Mucosa of rectum (tissue), 2 donors: ENCODE results near the gene PITX2.
"Not testable (repeated sequence)": the region's sequence is repeated elsewhere in the genome, so short reads cannot be mapped to it uniquely, and the experiment has no call there.

ENCODE experiments used
- H3K27ac ChIP-seq, 2 donors: one replicate each; pipeline ENCODE4 v1.7.0; 2013; ENCODE audit warnings: inconsistent platforms in 2 of 2, low read depth in 2 of 2, low read length in 2 of 2
- H3K27me3 ChIP-seq, 2 donors: one replicate each; pipeline ENCODE4 v1.7.0; 2013; ENCODE audit warnings: low read length in 2 of 2; ENCODE audit not compliant: control insufficient read depth in 2 of 2, insufficient read depth in 2 of 2
- H3K36me3 ChIP-seq, 2 donors: one replicate each; pipeline ENCODE4 v1.7.0; 2013; ENCODE audit warnings: low read length in 2 of 2; ENCODE audit not compliant: control insufficient read depth in 2 of 2, insufficient read depth in 2 of 2
- H3K4me1 ChIP-seq, 2 donors: one replicate each; pipeline ENCODE4 v1.7.0; 2013; ENCODE audit warnings: low read length in 2 of 2, mild to moderate bottlenecking in 1 of 2; ENCODE audit not compliant: control insufficient read depth in 2 of 2, insufficient read depth in 2 of 2
- H3K4me3 ChIP-seq, 2 donors: one replicate each; pipeline ENCODE4 v1.7.0; 2013; ENCODE audit warnings: low read length in 2 of 2
- H3K9ac ChIP-seq, 2 donors: one replicate each; pipeline ENCODE4 v1.7.0; 2013; ENCODE audit warnings: low read length in 2 of 2, low read depth in 1 of 2, mild to moderate bottlenecking in 1 of 2
- H3K9me3 ChIP-seq, 2 donors: one replicate each; pipeline ENCODE4 v1.7.0; 2013; ENCODE audit warnings: low read length in 2 of 2; ENCODE audit not compliant: control insufficient read depth in 2 of 2
- donor health status: healthy.
- donor health status: Normal muscosa, but diverticular disease.

The PITX2 gene

DNA sequence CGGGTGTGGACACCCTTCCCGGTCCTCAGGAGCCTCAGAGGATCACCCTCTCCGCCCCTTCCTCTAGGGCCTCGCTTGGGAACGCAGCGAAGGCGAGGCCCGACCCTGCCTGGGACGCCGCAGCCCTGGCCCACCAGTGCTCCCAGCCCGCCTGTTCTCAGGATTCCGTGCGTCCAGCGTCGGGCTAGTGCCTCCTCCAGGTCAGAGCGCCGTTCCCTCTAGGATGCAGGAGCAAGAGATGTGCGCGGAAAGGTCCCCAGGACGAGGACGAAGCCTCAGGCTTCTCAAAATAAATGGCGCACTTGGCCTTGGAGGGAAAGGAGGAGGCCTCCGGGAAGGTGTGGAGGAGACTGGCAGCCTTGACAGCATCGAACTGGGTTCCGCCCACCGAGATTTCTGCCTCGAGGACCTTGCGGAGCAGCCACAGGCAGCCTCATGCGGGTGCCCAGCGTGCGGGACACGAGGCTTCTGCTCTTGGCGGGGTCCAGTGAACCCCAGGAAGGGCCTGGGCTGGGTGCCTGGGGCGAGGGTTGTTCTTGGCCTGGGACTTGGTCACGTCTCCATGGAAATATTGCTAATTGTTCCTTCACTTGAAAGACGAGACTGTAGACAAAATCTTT, 35.1 kb downstream of the PITX2 start:
- Histone ChIP-seq H3K27ac (no peak overlapping the region), H3K9me3 (no peaks in the 10 kb centered on the region), H3K4me1 (no peaks in the 10 kb centered on the region), H3K36me3 (no peaks in the 10 kb centered on the region), H3K9ac (no peak overlapping the region), H3K4me3 (no peak overlapping the region), H3K27me3 (no peaks in the 10 kb centered on the region)

- no peaks in the 10 kb centered on the region for H3K27me3 ChIP-seq
- H3K36me3 ChIP-seq = no peaks in the 10 kb centered on the region
- no peaks in the 10 kb centered on the region for H3K9me3 ChIP-seq
- H3K27ac ChIP-seq = no peak overlapping the region
- no peaks in the 10 kb centered on the region for H3K4me1 ChIP-seq
- no peak overlapping the region for H3K4me3 ChIP-seq
- no peak overlapping the region for H3K9ac ChIP-seq
These were observed 36.6 kb downstream of the PITX2 start for GRCh38 chr4:110586131-110586850.

- H3K36me3 ChIP-seq, H3K27me3 ChIP-seq, H3K4me1 ChIP-seq, H3K9ac ChIP-seq, H3K27ac ChIP-seq, H3K9me3 ChIP-seq, H3K4me3 ChIP-seq: not testable (repeated sequence)
These were observed 46.2 kb downstream of the PITX2 start for GRCh38 chr4:110576696-110577095.
